IMR-90 (cell line): Measurements from ENCODE around the gene DPYSL3. TPM values are rescaled to one million over a fixed set of nuclear protein-coding genes. Genes with fewer than 3 reads are reported as not detected.

Experiments
- ATAC-seq: fragments of 200-7000 bp; cut with Tn5 transposase; 2 replicates; pipeline ENCODE4 v1.9.1; 2020; ENCODE audit warnings: low read depth, mild to moderate bottlenecking, moderate library complexity
- BruUV-seq: library from RNA; stranded (reverse); fragments of 400-500 nt; replicated peaks from 2 replicates; lab custom pipeline; 2021; lab: Mats Ljungman, UMichigan
- CTCF ChIA-PET: fragments of 300-600 bp; formaldehyde crosslinking; extraction: SDS; loops from one replicate; lab custom pipeline; 2021; ENCODE audit warnings: antibody characterized with exemption; lab: Yijun Ruan, JAX
- POLR2A ChIA-PET: fragments of 300-600 bp; sonication (Branson Sonifier 250); formaldehyde crosslinking; loops from one replicate; lab custom pipeline; 2022; ENCODE audit warnings: antibody characterized with exemption; ENCODE audit not compliant: unreplicated experiment; lab: Charles Lee
- DNase-seq: peaks from one replicate; pipeline ENCODE4 v3.0.0; 2013
- H2AFZ ChIP-seq: replicated peaks from 2 replicates; pipeline ENCODE3; 2013; ENCODE audit warnings: low read length, mild to moderate bottlenecking; ENCODE audit not compliant: poor library complexity
- H2AK5ac ChIP-seq: 2 replicates; pipeline ENCODE4 v1.6.1; 2013; ENCODE audit warnings: low read depth, low read length, inconsistent platforms
- H2AK9ac ChIP-seq: replicated peaks from 2 replicates; pipeline ENCODE3; 2013; ENCODE audit warnings: mild to moderate bottlenecking, low read depth, low read length, moderate library complexity; ENCODE audit not compliant: poor library complexity
- H2BK120ac ChIP-seq: 2 replicates; pipeline ENCODE4 v1.6.1; 2013; ENCODE audit warnings: low read depth, low read length, inconsistent platforms
- H2BK15ac ChIP-seq: 3 replicates; pipeline ENCODE4 v1.6.1; 2013; ENCODE audit warnings: low read depth, low read length, inconsistent platforms
- H2BK20ac ChIP-seq: 2 replicates; pipeline ENCODE4 v1.6.1; 2013; ENCODE audit warnings: low read depth, mild to moderate bottlenecking, inconsistent platforms, low read length, moderate library complexity
- H2BK5ac ChIP-seq: 2 replicates; pipeline ENCODE4 v1.6.1; 2013; ENCODE audit warnings: mild to moderate bottlenecking, low read depth, low read length, inconsistent platforms; ENCODE audit not compliant: poor library complexity, severe bottlenecking
- H3K14ac ChIP-seq: replicated peaks from 2 replicates; pipeline ENCODE4 v1.6.1; 2013; ENCODE audit warnings: low read depth, low read length, inconsistent platforms
- H3K18ac ChIP-seq: 2 replicates; pipeline ENCODE4 v1.6.1; 2013; ENCODE audit warnings: low read depth, low read length, control low read depth
- H3K23ac ChIP-seq: 2 replicates; pipeline ENCODE4 v1.6.1; 2013; ENCODE audit warnings: low read depth, low read length, inconsistent platforms
- H3K27ac ChIP-seq: 2 replicates; pipeline ENCODE4 v1.5.1; 2013; ENCODE audit warnings: mild to moderate bottlenecking, control low read depth, low read length; ENCODE audit not compliant: insufficient read depth
- H3K27me3 ChIP-seq: 2 replicates; pipeline ENCODE4 v1.6.1; 2013; ENCODE audit warnings: low read length; ENCODE audit not compliant: control insufficient read depth, insufficient read depth
- H3K36me3 ChIP-seq: 2 replicates; pipeline ENCODE4 v1.6.1; 2013; ENCODE audit warnings: low read length, mixed read lengths; ENCODE audit not compliant: control insufficient read depth, insufficient read depth
- H3K4ac ChIP-seq: 2 replicates; pipeline ENCODE4 v1.6.1; 2013; ENCODE audit warnings: low read depth, low read length, inconsistent platforms
- H3K4me1 ChIP-seq: 2 replicates; pipeline ENCODE4 v1.6.1; 2013; ENCODE audit warnings: low read length, mixed read lengths; ENCODE audit not compliant: control insufficient read depth, insufficient read depth
- H3K4me2 ChIP-seq: 2 replicates; pipeline ENCODE4 v1.6.1; 2013; ENCODE audit warnings: low read depth, mild to moderate bottlenecking, control low read depth, low read length, moderate library complexity
- H3K4me3 ChIP-seq: 2 replicates; pipeline ENCODE4 v1.5.1; 2013; ENCODE audit warnings: low read depth, mild to moderate bottlenecking, control low read depth, low read length, moderate library complexity; ENCODE audit not compliant: insufficient read depth
- H3K56ac ChIP-seq: 2 replicates; pipeline ENCODE4 v1.6.1; 2013; ENCODE audit warnings: low read length, inconsistent platforms; ENCODE audit not compliant: insufficient read depth; ENCODE audit errors: extremely low read depth
- H3K79me1 ChIP-seq, 2 experiments: 2 replicates each; pipeline ENCODE4 v1.6.1; 2013; ENCODE audit warnings: low read length in 2 of 2, inconsistent platforms in 1 of 2, low read depth in 1 of 2
- H3K9ac ChIP-seq: 2 replicates; pipeline ENCODE4 v1.6.1; 2013; ENCODE audit warnings: low read depth, low read length, control low read depth
- H3K9me1 ChIP-seq: 2 replicates; pipeline ENCODE4 v1.6.1; 2013; ENCODE audit warnings: low read length, inconsistent platforms; ENCODE audit not compliant: insufficient read depth
- H3K9me3 ChIP-seq: 2 replicates; pipeline ENCODE4 v1.6.1; 2013; ENCODE audit warnings: low read length; ENCODE audit not compliant: control insufficient read depth, insufficient read depth
- H4K20me1 ChIP-seq: 2 replicates; pipeline ENCODE4 v1.6.1; 2013; ENCODE audit warnings: low read length, inconsistent platforms; ENCODE audit not compliant: insufficient read depth
- H4K5ac ChIP-seq: 2 replicates; pipeline ENCODE4 v1.6.1; 2013; ENCODE audit warnings: mild to moderate bottlenecking, low read depth, low read length, control low read depth
- H4K8ac ChIP-seq, 2 experiments: 2 replicates each; pipeline ENCODE4 v1.6.1; 2013; ENCODE audit warnings: low read depth in 2 of 2, low read length in 2 of 2, control low read depth in 1 of 2, inconsistent platforms in 1 of 2
- H4K91ac ChIP-seq: 2 replicates; pipeline ENCODE4 v1.6.1; 2013; ENCODE audit warnings: low read depth, low read length, inconsistent platforms; ENCODE audit not compliant: insufficient read depth
- BHLHE40 ChIP-seq: fragments of 150-350 bp; IDR thresholded peaks from 2 replicates; pipeline ENCODE4 v1.6.1; 2016; ENCODE audit warnings: mild to moderate bottlenecking, low read depth, low read length
- CEBPB ChIP-seq: IDR thresholded peaks from 2 replicates; pipeline ENCODE4 v1.6.1; 2012; ENCODE audit warnings: low read depth, low read length, improper control_type of control experiment
- CHD1 ChIP-seq: IDR thresholded peaks from 2 replicates; pipeline ENCODE4 v1.6.1; 2012; ENCODE audit warnings: low read depth, low read length, improper control_type of control experiment
- CTCF ChIP-seq: conservative IDR thresholded peaks from 2 replicates; pipeline ENCODE4 v1.5.1; 2012; ENCODE audit warnings: mild to moderate bottlenecking, low read depth, low read length, improper control_type of control experiment
- ELK1 ChIP-seq: fragments of 150-350 bp; IDR thresholded peaks from 2 replicates; pipeline ENCODE4 v1.6.1; 2016; ENCODE audit warnings: low read depth, mild to moderate bottlenecking, low read length, moderate library complexity, borderline replicate concordance
- FOS ChIP-seq: fragments of 150-350 bp; IDR thresholded peaks from 2 replicates; pipeline ENCODE4 v1.6.1; 2016; ENCODE audit warnings: low read depth, low read length
- MAFK ChIP-seq: IDR thresholded peaks from 2 replicates; pipeline ENCODE4 v1.6.1; 2012; ENCODE audit warnings: low read depth, low read length, improper control_type of control experiment
- MAZ ChIP-seq: IDR thresholded peaks from 2 replicates; pipeline ENCODE4 v1.6.1; 2012; ENCODE audit warnings: low read depth, mild to moderate bottlenecking, low read length, improper control_type of control experiment, moderate library complexity, borderline replicate concordance
- MXI1 ChIP-seq: IDR thresholded peaks from 2 replicates; pipeline ENCODE4 v1.6.1; 2012; ENCODE audit warnings: low read depth, mild to moderate bottlenecking, low read length, moderate library complexity, borderline replicate concordance
- NFE2L2 ChIP-seq: fragments of 150-350 bp; IDR thresholded peaks from 2 replicates; pipeline ENCODE4 v1.6.1; 2016; ENCODE audit warnings: low read depth, mild to moderate bottlenecking, low read length
- POLR2A ChIP-seq: IDR thresholded peaks from 2 replicates; pipeline ENCODE4 v1.6.1; 2012; ENCODE audit warnings: mild to moderate bottlenecking, low read depth, low read length
- RAD21 ChIP-seq: IDR thresholded peaks from 2 replicates; pipeline ENCODE4 v1.6.1; 2012; ENCODE audit warnings: low read length, improper control_type of control experiment
- RCOR1 ChIP-seq: IDR thresholded peaks from 2 replicates; pipeline ENCODE4 v1.6.1; 2012; ENCODE audit warnings: mild to moderate bottlenecking, low read length, improper control_type of control experiment; ENCODE audit not compliant: insufficient replicate concordance
- RFX5 ChIP-seq: IDR thresholded peaks from 2 replicates; pipeline ENCODE4 v1.8.0; 2012; ENCODE audit warnings: low read depth, mild to moderate bottlenecking, low read length, moderate library complexity
- SMC3 ChIP-seq: fragments of 150-350 bp; IDR thresholded peaks from 2 replicates; pipeline ENCODE4 v1.6.1; 2016; ENCODE audit warnings: low read depth, mild to moderate bottlenecking, antibody characterized with exemption, low read length, moderate library complexity
- USF2 ChIP-seq: fragments of 150-350 bp; IDR thresholded peaks from 2 replicates; pipeline ENCODE4 v1.6.1; 2017; ENCODE audit warnings: mild to moderate bottlenecking, antibody characterized with exemption, low read length, low read depth
- WGBS, 2 experiments: methylation state at CpG; one replicate each; pipeline versions ENCODE4 v1.1.5 to v1.1.7; 2013; ENCODE audit warnings: missing lambda C conversion rate in 2 of 2; ENCODE audit not compliant: insufficient read length in 1 of 2; ENCODE audit errors: extremely low coverage in 2 of 2; 5-methylcytosine and 5-hydroxymethylcytosine counted together
- dilution Hi-C: fragments of 300-500 bp; cut with HindIII; formaldehyde crosslinking; loops from one replicate; pipeline ENCODE4 v1.14.3; 2018; ENCODE audit warnings: low sequenced_read_pairs; ENCODE audit not compliant: unreplicated experiment
- in situ Hi-C: fragments of 300-500 bp; cut with MboI; formaldehyde crosslinking; loops from 3 replicates; pipeline ENCODE4 v1.14.3; 2019; ENCODE audit warnings: low sequenced_read_pairs, inconsistent platforms, mixed read lengths
- intact Hi-C: fragments of 100-400 bp; cut with micrococcal nuclease; formaldehyde crosslinking; loops from 2 replicates; pipeline ENCODE4 v1.10.0; 2022
- polyA plus RNA-seq, 3 experiments: library from polyadenylated mRNA; depleted of rRNA; stranded (reverse); fragments of >200 nt; gene quantifications; 2 replicates each; pipeline ENCODE4 v1.2.3, GENCODE V29; 2012; ENCODE audit warnings: low replicate concordance in 1 of 3
- total RNA-seq: library from RNA; depleted of rRNA; stranded (reverse); fragments of >200 nt; gene quantifications from 2 replicates; pipeline ENCODE4 v1.2.3, GENCODE V29; 2012

The DPYSL3 gene
- total and polyA plus RNA-seq, 2 of the 4 experiments (the other 2 are of a cell fraction), result 50.2 to 60.9 TPM

GRCh38 chr5:147519380-147519779 is 9.5 kb upstream of the DPYSL3 start:
- ATAC-seq, result no peak
- Histone ChIP-seq H4K20me1 (no peaks in the 10 kb centered on the region), H3K14ac (no peak overlapping the region), H2BK120ac (no peak overlapping the region), H3K79me1 (no peaks in the 10 kb centered on the region), H2BK15ac (no peak overlapping the region), H4K5ac (no peak overlapping the region), H3K4me1 (no peaks in the 10 kb centered on the region), H3K27ac (no peak overlapping the region), H2BK20ac (no peak overlapping the region), H2AFZ (no peak overlapping the region), H2AK5ac (no peak overlapping the region), H3K18ac (no peak overlapping the region), H3K9ac (no peak overlapping the region), H3K56ac (no peak overlapping the region), H3K9me1 (no peaks in the 10 kb centered on the region), H3K9me3 (no peaks in the 10 kb centered on the region), H3K23ac (no peak overlapping the region), H2AK9ac (no peak overlapping the region), H3K4ac (no peak overlapping the region), H4K91ac (no peak overlapping the region), H3K4me3 (no peak overlapping the region), H2BK5ac (no peak overlapping the region), H3K27me3 (no peaks in the 10 kb centered on the region), H4K8ac (no peak overlapping the region), H3K4me2 (no peak overlapping the region), H3K36me3 (no peaks in the 10 kb centered on the region)
- ChIA-PET POLR2A (interaction anchor here (0.6 kb wide), 1 partner anchor 11 kb away, joined by 3 read pairs; no protein-coding TSS in a partner anchor), CTCF (interaction anchor here (0.9 kb wide), 1 partner anchor 14 kb away, joined by 3 read pairs; no protein-coding TSS in a partner anchor)
- TF ChIP-seq MAZ (no peak), BHLHE40 (no peak), RAD21 (no peak), MAFK (no peak), RCOR1 (no peak), ELK1 (no peak), MXI1 (no peak), POLR2A (no peak), SMC3 (no peak), CEBPB (no peak), CTCF (no peak), CHD1 (no peak), FOS (no peak), NFE2L2 (no peak), RFX5 (no peak), USF2 (no peak)
- dilution Hi-C loops (no loop called here), in situ Hi-C loops (no loop called here), intact Hi-C loops (no loop called here)
- no TSS peak for BruUV-seq
- DNase-seq, result no peak
- WGBS, 2 experiments, result no CpG with 5 or more reads among the region's 1 CpG
